ENCODE measurements around the gene NDUFB5. TPM values are rescaled to one million over a fixed set of nuclear protein-coding genes. Genes with fewer than 3 reads are reported as not detected.

Gene NDUFB5
- total RNA-seq, 4 donors from 2014 or later = 62.7 to 112 (median 83.1) TPM

Small RNA genes lying within 50 kb of the gene (small RNA-seq; reads per million reads assigned to genes)
- 0 reads per million in 3 donors for gene AC090425.1
- 0 reads per million in 3 donors for gene RF01210

Other genes starting within 250 kb of the NDUFB5 start
- gene GNB4, start 153.3 kb upstream of the NDUFB5 start, total RNA-seq = 100 to 1,000 TPM in 1 of 4 donors, 10 to 100 TPM in 3; 57.7 to 130 (median 80.9) TPM
- gene ACTL6A, start 41.9 kb upstream of the NDUFB5 start, total RNA-seq = 10 to 100 TPM; 27.4 to 34.5 (median 34.1) TPM
- gene MRPL47, start 156 bp upstream of the NDUFB5 start, total RNA-seq = 10 to 100 TPM; 24.4 to 33.6 (median 30.6) TPM
- gene USP13, start 48.2 kb downstream of the NDUFB5 start, total RNA-seq = 10 to 100 TPM in 3 of 4 donors, 1 to 10 TPM in 1; 8.7 to 15.1 (median 11.9) TPM